Brain microvascular endothelial cell (primary cell): ENCODE measurements around the gene SYCN.
"Not testable (repeated sequence)": the region's sequence is repeated elsewhere in the genome, so short reads cannot be mapped to it uniquely, and the experiment has no call there.

Experiments used
- DNase-seq: peaks from one replicate; pipeline ENCODE4 v3.0.0-alpha.2; 2020
- H3K27ac ChIP-seq: fragments of 250-450 bp; sonication (Bioruptor Pico); 2 replicates; pipeline ENCODE4 v1.5.1; 2020; ENCODE audit warnings: mild to moderate bottlenecking, moderate library complexity
- H3K27me3 ChIP-seq: fragments of 250-450 bp; sonication (Bioruptor Pico); replicated peaks from 2 replicates; pipeline ENCODE4 v1.5.1; 2020; ENCODE audit warnings: mild to moderate bottlenecking
- H3K36me3 ChIP-seq: fragments of 250-450 bp; sonication (Bioruptor Pico); replicated peaks from 2 replicates; pipeline ENCODE4 v1.5.1; 2020; ENCODE audit warnings: mild to moderate bottlenecking
- H3K4me3 ChIP-seq: 2 replicates; pipeline ENCODE4 v1.5.1; 2011; ENCODE audit warnings: low read depth, mild to moderate bottlenecking, control low read depth, low read length, moderate library complexity
- CTCF ChIP-seq: IDR thresholded peaks from 2 replicates; pipeline ENCODE4 v1.5.1; 2011; ENCODE audit warnings: low read depth, mild to moderate bottlenecking, moderate library complexity, low read length, control low read depth, inconsistent platforms; ENCODE audit errors: missing control alignments
- in situ Hi-C: cut with HindIII; loops from 2 replicates; pipeline ENCODE4 v1.10.0; 2017; ENCODE audit warnings: low sequenced_read_pairs, low pct_ligation_motif_present

SYCN gene

DNA sequence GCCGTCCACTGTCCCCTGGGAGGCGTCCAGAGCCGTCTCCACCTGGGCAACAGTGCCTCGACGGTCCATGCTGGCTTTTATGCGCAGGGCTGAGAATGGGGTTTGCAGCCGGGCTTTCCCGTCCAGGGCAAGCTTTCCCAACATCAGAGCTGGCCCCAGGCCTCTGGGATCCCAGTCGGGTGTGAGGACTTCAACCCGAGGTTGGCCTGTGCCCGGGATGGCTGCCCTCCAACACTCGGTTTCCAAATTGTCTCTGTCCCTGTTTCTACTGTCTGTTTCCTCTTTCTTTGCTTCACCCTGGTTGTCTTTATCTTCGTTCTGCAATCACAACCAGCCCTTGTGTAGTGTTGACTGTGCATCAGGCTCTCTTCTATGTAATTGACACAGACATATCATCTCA, 44.7 kb upstream of the SYCN start, which contains the start of gene IFNL4:
TSS of gene IFNL4 (minus strand) at position 51 of the 400 bp plus-strand sequence.
- no peaks in the 10 kb centered on the region for H3K36me3 ChIP-seq

GRCh38 chr19:39247701-39248664, 43.9 kb upstream of the SYCN start:
- peaks cover 38% of the 10 kb centered on the region for H3K27me3 ChIP-seq
- DNase-seq = no peak
- in situ Hi-C loops = no loop called here
- no peak overlapping the region for H3K4me3 ChIP-seq
- no peak overlapping the region for H3K27ac ChIP-seq
- TF ChIP-seq CTCF = no peak
- no peaks in the 10 kb centered on the region for H3K36me3 ChIP-seq

More for the DNA sequence above, 44.7 kb upstream of the SYCN start, which contains the start of gene IFNL4:
- Histone ChIP-seq H3K27ac (no peak within 1 kb of the TSS), H3K27me3 (peaks cover 42% of the 10 kb centered on the region), H3K4me3 (no peak within 1 kb of the TSS)
- no peak for DNase-seq
- in situ Hi-C loops = no loop called here
- TF ChIP-seq CTCF = no peak

GRCh38 chr19:39246951-39247669, 43.0 kb upstream of the SYCN start:
- in situ Hi-C loops = no loop called here
- DNase-seq = no peak
- no peak overlapping the region for H3K27ac ChIP-seq
- peaks cover 35% of the 10 kb centered on the region for H3K27me3 ChIP-seq
- no peak overlapping the region for H3K4me3 ChIP-seq
- H3K36me3 ChIP-seq = no peaks in the 10 kb centered on the region
- TF ChIP-seq CTCF = no peak

GRCh38 chr19:39245166-39245565, 41.1 kb upstream of the SYCN start:
- in situ Hi-C loops, H3K4me3 ChIP-seq, DNase-seq, H3K27ac ChIP-seq, H3K36me3 ChIP-seq: not testable (repeated sequence)
- H3K27me3 ChIP-seq = peaks cover 34% of the 10 kb centered on the region

- in situ Hi-C loops = not testable (repeated sequence)
Measured at GRCh38 chr19:39244410-39245100, 40.5 kb upstream of the SYCN start, which contains the start of gene IFNL3. Gene IFNL3, minus strand, starts transcription at chr19:39245006. Its CDS starts 39 bp downstream, at chr19:39244967.

GRCh38 chr19:39243741-39244140, 39.7 kb upstream of the SYCN start:
- H3K36me3 ChIP-seq, in situ Hi-C loops, DNase-seq, H3K4me3 ChIP-seq, H3K27ac ChIP-seq: not testable (repeated sequence)
- peaks cover 20% of the 10 kb centered on the region for H3K27me3 ChIP-seq

More at GRCh38 chr19:39244410-39245100, 40.5 kb upstream of the SYCN start, which contains the start of gene IFNL3:
- H3K4me3 ChIP-seq, H3K27ac ChIP-seq, H3K36me3 ChIP-seq, DNase-seq: not testable (repeated sequence)
- H3K27me3 ChIP-seq = peaks cover 28% of the 10 kb centered on the region
